ENCODE measurements around the gene KCNC1. TPM values are rescaled to one million over a fixed set of nuclear protein-coding genes. Genes with fewer than 3 reads are reported as not detected.

KCNC1 gene
- total and polyA plus RNA-seq, 4 donors, result 0.54 TPM; not detected in 3

- no peak for TF ChIP-seq REST (IDR thresholded peaks at IDR 0.05)
- no peak for TF ChIP-seq RXRA (IDR thresholded peaks at IDR 0.05)
- TF ChIP-seq SP1 (IDR thresholded peaks at IDR 0.05), result no peak
- no peak for TF ChIP-seq NR2F2 (IDR thresholded peaks at IDR 0.05)
- no peak for TF ChIP-seq ZBTB33 (IDR thresholded peaks at IDR 0.05)
Measured at GRCh38 chr11:17798253-17798652, 63.7 kb downstream of the KCNC1 start (continued).

- Histone ChIP-seq H3K4me1 (ENCODE audit: control insufficient read depth in 4 of 4, insufficient read depth in 4 of 4, low read length in 3 of 4) (no peaks in the 10 kb centered on the region), H3K4me3 (ENCODE audit: low read depth in 1 of 3, low read length in 3 of 3) (no peak overlapping the region), H3K36me3 (ENCODE audit: control insufficient read depth in 4 of 4, insufficient read depth in 3 of 4, low read depth in 1 of 4, low read length in 3 of 4) (no peaks in the 10 kb centered on the region), H3K9ac (ENCODE audit: low read depth in 1 of 2, low read length in 2 of 2) (no peak overlapping the region), H3K9me3 (ENCODE audit: control insufficient read depth in 4 of 4, low read length in 3 of 4) (no peaks in the 10 kb centered on the region), H3K27ac (ENCODE audit: low read depth in 1 of 2, low read length in 2 of 2) (no peak overlapping the region), H3K27me3 (ENCODE audit: control insufficient read depth in 4 of 4, insufficient read depth in 4 of 4, low read length in 3 of 4) (no peaks in the 10 kb centered on the region)
- DNase-seq (ENCODE audit: low spot score), result no peak
- 95% methylated on average over 3 of the region's 3 CpGs for WGBS
- no peak for TF ChIP-seq ATF3 (IDR thresholded peaks at IDR 0.05)
- no peak for TF ChIP-seq NR2F2 (IDR thresholded peaks at IDR 0.05)
- TF ChIP-seq EGR1 (IDR thresholded peaks at IDR 0.05; ENCODE audit: low read depth in 2 of 2), result no peak
- TF ChIP-seq CTCF (IDR thresholded peaks at IDR 0.05; ENCODE audit: low read depth, low read length, missing input control), result no peak
- TF ChIP-seq REST (IDR thresholded peaks at IDR 0.05), result no peak
- TF ChIP-seq FOXA2 (IDR thresholded peaks at IDR 0.05), result no peak
- no peak for TF ChIP-seq JUND (IDR thresholded peaks at IDR 0.05)
- TF ChIP-seq TAF1 (conservative IDR thresholded peaks at IDR 0.05), result no peak
- no peak for TF ChIP-seq HNF4A (conservative IDR thresholded peaks at IDR 0.05)
- TF ChIP-seq GABPA (IDR thresholded peaks at IDR 0.05 in 1 of 2, conservative IDR thresholded peaks at IDR 0.05 in 1 of 2), result no peak
Measured at GRCh38 chr11:17798716-17799115, 64.1 kb downstream of the KCNC1 start.
